Natural killer cell (primary cell): Measurements from ENCODE around the gene MYBPH. TPM values are rescaled to one million over a fixed set of nuclear protein-coding genes. Genes with fewer than 3 reads are reported as not detected.
A peak's percentile ranks its signal among the peaks of the same experiment; 100 is the strongest.

ENCODE experiments used
- ATAC-seq, 3 donors: fragments of 150-1000 bp in 2 of 3; fragments of 200-7000 bp in 1 of 3; cut with Tn5 transposase; 1 replicate in 1 of 3; 2 replicates in 2 of 3; pipeline ENCODE4 v1.10.0; 2021; ENCODE audit warnings: mild to moderate bottlenecking in 2 of 3, moderate library complexity in 2 of 3
- DNase-seq, 2 donors: peaks; one replicate each; pipeline versions ENCODE4 v3.0.0 to v3.0.0-alpha.2; 2013 to 2021; ENCODE audit warnings: mixed read lengths in 1 of 2
- H3K27ac ChIP-seq: one replicate; pipeline ENCODE4 v1.5.1; 2013; ENCODE audit warnings: mild to moderate bottlenecking, low read length
- H3K27me3 ChIP-seq: one replicate; pipeline ENCODE4 v1.6.1; 2013; ENCODE audit warnings: low read length; ENCODE audit not compliant: control insufficient read depth, insufficient read depth
- H3K36me3 ChIP-seq: one replicate; pipeline ENCODE4 v1.6.1; 2013; ENCODE audit warnings: low read length; ENCODE audit not compliant: control insufficient read depth, insufficient read depth
- H3K4me1 ChIP-seq: one replicate; pipeline ENCODE4 v1.6.1; 2013; ENCODE audit warnings: low read length; ENCODE audit not compliant: control insufficient read depth, insufficient read depth
- H3K4me3 ChIP-seq: one replicate; pipeline ENCODE4 v1.5.1; 2013; ENCODE audit warnings: low read length
- H3K9me3 ChIP-seq: one replicate; pipeline ENCODE4 v1.6.1; 2013; ENCODE audit warnings: low read length; ENCODE audit not compliant: control insufficient read depth, insufficient read depth
- H3K27ac Mint-ChIP-seq, 2 donors: one replicate each; pipeline ENCODE4 v1.8.0; 2022; ENCODE audit warnings: mild to moderate bottlenecking in 2 of 2, mixed read lengths in 2 of 2, moderate library complexity in 1 of 2
- H3K27me3 Mint-ChIP-seq, 2 donors: one replicate each; pipeline ENCODE4 v1.8.0; 2022; ENCODE audit warnings: low read depth in 2 of 2, mixed read lengths in 2 of 2
- H3K36me3 Mint-ChIP-seq: one replicate; pipeline ENCODE4 v1.8.0; 2022; ENCODE audit warnings: mixed read lengths
- H3K4me1 Mint-ChIP-seq, 2 donors: one replicate each; pipeline ENCODE4 v1.8.0; 2022; ENCODE audit warnings: mixed read lengths in 2 of 2
- H3K4me3 Mint-ChIP-seq: one replicate; pipeline ENCODE4 v1.8.0; 2022; ENCODE audit warnings: mild to moderate bottlenecking, moderate library complexity, mixed read lengths
- H3K9me3 Mint-ChIP-seq, 2 donors: one replicate each; pipeline ENCODE4 v1.8.0; 2022; ENCODE audit warnings: mixed read lengths in 2 of 2
- CTCF ChIP-seq: fragments of 200-600 bp; IDR thresholded peaks from one replicate; pipeline ENCODE4 v1.8.0; 2022; ENCODE audit warnings: antibody characterized with exemption
- WGBS: methylation state at CpG from one replicate; pipeline ENCODE4 v1.1.7; 2013; ENCODE audit warnings: missing lambda C conversion rate; ENCODE audit not compliant: insufficient coverage; 5-methylcytosine and 5-hydroxymethylcytosine counted together
- intact Hi-C: fragments of 100-400 bp; cut with micrococcal nuclease; formaldehyde crosslinking; loops from one replicate; pipeline ENCODE4 v1.14.2; 2022
- total RNA-seq, 4 donors: library from RNA; stranded (reverse); fragments of 120-200 nt in 1 of 4; gene quantifications; one replicate each; pipeline versions ENCODE4 v1.2.3 to v1.2.4, GENCODE V29; 2013 to 2022

The MYBPH gene
- total RNA-seq, 3 donors from 2014 or later (not counting 1 experiment from before 2014, with no cell fraction given): not detected

- H3K4me3 ChIP-seq: no peak overlapping the region
- DNase-seq: no peak
- H3K27ac ChIP-seq: no peak overlapping the region
- no peaks in the 10 kb centered on the region for H3K9me3 ChIP-seq
- intact Hi-C loops: no loop called here
- Mint-ChIP-seq H3K36me3 (no peaks in the 10 kb centered on the region), H3K27me3 (peaks cover 20% of the 10 kb centered on the region in 2 donors), H3K27ac (no peak overlapping the region), H3K4me3 (no peak overlapping the region), H3K9me3 (no peaks in the 10 kb centered on the region), H3K4me1 (peaks cover 0 to 8% of the 10 kb centered on the region in 2 donors)
- no peaks in the 10 kb centered on the region for H3K36me3 ChIP-seq
- no peak for TF ChIP-seq CTCF
- ATAC-seq: no peak
- 17% methylated on average over 6 of the region's 6 CpGs for WGBS
- H3K4me1 ChIP-seq: peaks cover 8% of the 10 kb centered on the region
- no peaks in the 10 kb centered on the region for H3K27me3 ChIP-seq
These were observed 41.6 kb upstream of the MYBPH start for GRCh38 chr1:203217139-203217655.

GRCh38 chr1:203216274-203217138, 40.9 kb upstream of the MYBPH start:
- WGBS: 41% methylated on average over 19 of the region's 19 CpGs
- Mint-ChIP-seq H3K27me3 (peaks cover 20% of the 10 kb centered on the region in 2 donors), H3K36me3 (no peaks in the 10 kb centered on the region), H3K9me3 (no peaks in the 10 kb centered on the region), H3K27ac (no peak overlapping the region), H3K4me3 (no peak overlapping the region), H3K4me1 (peaks cover 0 to 8% of the 10 kb centered on the region in 2 donors)
- Histone ChIP-seq H3K4me3 (no peak overlapping the region), H3K4me1 (peaks cover 8% of the 10 kb centered on the region), H3K27ac (no peak overlapping the region), H3K27me3 (no peaks in the 10 kb centered on the region), H3K36me3 (no peaks in the 10 kb centered on the region), H3K9me3 (no peaks in the 10 kb centered on the region)
- peak; percentile 34 to 80 (median 50) for ATAC-seq
- intact Hi-C loops: loop anchor here (1.0 kb wide), 1 partner anchor 177 kb away; no protein-coding TSS in a partner anchor
- DNase-seq: peak; percentile 25 to 80
- TF ChIP-seq CTCF: peak; percentile 76

GRCh38 chr1:203215573-203215972, 39.9 kb upstream of the MYBPH start:
- Mint-ChIP-seq H3K36me3 (no peaks in the 10 kb centered on the region), H3K27me3 (peaks cover 20% of the 10 kb centered on the region in 2 donors), H3K4me1 (peaks cover 0 to 8% of the 10 kb centered on the region in 2 donors), H3K9me3 (no peaks in the 10 kb centered on the region), H3K4me3 (no peak overlapping the region), H3K27ac (no peak overlapping the region)
- H3K36me3 ChIP-seq: no peaks in the 10 kb centered on the region
- DNase-seq: peak in 1 of 2 donors; percentile 13
- WGBS: 63% methylated on average over 7 of the region's 9 CpGs
- no peak overlapping the region for H3K4me3 ChIP-seq
- intact Hi-C loops: no loop called here
- ATAC-seq: no peak
- H3K27ac ChIP-seq: no peak overlapping the region
- H3K9me3 ChIP-seq: no peaks in the 10 kb centered on the region
- H3K27me3 ChIP-seq: no peaks in the 10 kb centered on the region
- no peak for TF ChIP-seq CTCF
- peaks cover 8% of the 10 kb centered on the region for H3K4me1 ChIP-seq
